LNCaP clone FGC (cell line): Measurements from ENCODE around the gene MEIS1.

Experiments used
- DNase-seq: peaks from one replicate; pipeline ENCODE4 v3.0.0-alpha.2; 2011; ENCODE audit warnings: low read depth
- H3K4me3 ChIP-seq: 2 replicates; pipeline ENCODE4 v1.5.1; 2011; ENCODE audit warnings: mild to moderate bottlenecking, low read depth, low read length, control low read depth
- TF ChIP-seq, protein P1 (sequence below): IDR thresholded peaks from 2 replicates; pipeline ENCODE4 v1.5.1; 2012; ENCODE audit warnings: mild to moderate bottlenecking; ENCODE audit not compliant: control insufficient read depth, insufficient read depth; ENCODE audit errors: extremely low read depth

Gene MEIS1

DNA sequence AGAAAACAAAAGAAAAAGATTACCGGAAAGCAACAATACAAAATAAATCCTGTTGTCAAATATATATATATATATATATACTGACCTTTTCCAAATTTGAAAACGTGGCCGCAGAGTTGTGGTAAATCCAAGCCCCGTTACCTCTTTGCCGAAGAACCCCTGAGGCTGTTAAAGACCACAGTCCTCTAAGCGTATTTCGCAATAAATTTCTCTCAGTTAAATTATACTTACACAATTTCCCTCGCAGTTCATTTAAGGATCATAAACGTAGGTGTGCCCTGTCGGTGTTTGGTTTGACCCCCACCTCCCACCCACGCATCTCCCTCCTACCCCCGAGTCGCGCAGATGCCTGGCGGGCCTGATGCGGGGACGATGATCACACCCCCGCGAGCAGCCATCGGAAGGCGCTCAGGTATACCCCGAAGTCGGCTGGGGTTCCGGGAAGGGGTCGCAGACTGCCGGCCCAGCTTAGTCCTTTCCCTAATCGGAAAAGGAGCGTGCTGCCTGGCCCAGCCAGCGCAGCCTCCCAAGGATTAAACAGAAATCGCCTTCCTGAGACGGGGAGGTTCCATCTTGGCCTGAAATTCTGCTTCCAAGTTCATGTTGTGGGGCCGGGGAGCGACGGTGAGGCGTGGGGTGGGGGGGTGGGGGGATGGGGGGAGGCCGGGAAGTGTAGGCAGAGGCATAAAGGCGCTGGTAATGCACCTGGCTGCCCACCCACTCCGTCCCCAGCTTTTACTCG lies 2.9 kb upstream of the MEIS1 start:
- no peak for DNase-seq
- no peak overlapping the region for H3K4me3 ChIP-seq
- TF ChIP-seq, protein P1, sequence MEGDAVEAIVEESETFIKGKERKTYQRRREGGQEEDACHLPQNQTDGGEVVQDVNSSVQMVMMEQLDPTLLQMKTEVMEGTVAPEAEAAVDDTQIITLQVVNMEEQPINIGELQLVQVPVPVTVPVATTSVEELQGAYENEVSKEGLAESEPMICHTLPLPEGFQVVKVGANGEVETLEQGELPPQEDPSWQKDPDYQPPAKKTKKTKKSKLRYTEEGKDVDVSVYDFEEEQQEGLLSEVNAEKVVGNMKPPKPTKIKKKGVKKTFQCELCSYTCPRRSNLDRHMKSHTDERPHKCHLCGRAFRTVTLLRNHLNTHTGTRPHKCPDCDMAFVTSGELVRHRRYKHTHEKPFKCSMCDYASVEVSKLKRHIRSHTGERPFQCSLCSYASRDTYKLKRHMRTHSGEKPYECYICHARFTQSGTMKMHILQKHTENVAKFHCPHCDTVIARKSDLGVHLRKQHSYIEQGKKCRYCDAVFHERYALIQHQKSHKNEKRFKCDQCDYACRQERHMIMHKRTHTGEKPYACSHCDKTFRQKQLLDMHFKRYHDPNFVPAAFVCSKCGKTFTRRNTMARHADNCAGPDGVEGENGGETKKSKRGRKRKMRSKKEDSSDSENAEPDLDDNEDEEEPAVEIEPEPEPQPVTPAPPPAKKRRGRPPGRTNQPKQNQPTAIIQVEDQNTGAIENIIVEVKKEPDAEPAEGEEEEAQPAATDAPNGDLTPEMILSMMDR = no peak

DNA sequence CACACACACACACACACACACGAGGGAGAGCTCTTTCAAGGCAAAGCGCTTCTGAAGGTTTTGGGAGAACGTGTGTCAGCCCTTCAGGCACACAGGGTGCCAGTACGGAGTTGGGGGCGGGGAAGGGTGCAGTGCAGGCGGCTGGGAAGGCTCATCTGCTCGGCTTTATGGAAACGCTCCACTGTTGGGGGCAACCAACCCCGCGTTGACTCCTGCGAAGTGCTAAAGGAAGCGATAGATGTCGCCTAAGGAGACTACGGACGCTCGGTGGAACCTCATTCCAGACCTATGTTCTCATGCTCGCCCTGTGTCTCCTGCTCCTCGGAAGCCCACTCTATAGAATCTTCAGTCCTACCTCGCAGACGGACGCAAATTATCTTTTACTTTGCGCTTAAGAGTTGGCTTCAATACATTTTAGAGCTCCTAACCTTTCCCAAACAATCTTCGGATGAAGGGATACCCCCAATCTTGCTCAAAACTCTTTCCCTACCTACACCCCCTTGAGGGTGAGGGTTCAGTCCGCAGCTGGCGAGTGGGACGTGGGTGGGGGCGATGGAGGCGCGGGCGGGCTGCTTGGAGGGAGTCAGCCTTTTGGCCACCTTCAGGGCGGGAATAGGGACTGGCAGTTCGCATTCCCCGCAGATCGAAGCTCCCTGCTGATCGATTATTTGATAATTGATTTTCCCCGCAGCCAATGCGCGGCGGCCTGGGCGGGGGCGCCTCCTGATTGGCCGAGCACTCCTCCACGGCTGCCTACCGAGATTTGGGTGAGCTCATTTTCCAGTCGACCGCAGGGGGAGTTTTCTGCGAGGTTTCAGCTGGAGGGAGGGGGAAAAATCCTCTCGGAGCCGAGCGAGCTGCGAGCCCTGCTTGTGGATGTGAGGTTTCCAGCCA lies 1.9 kb upstream of the MEIS1 start:
- H3K4me3 ChIP-seq = peak overlapping the region; percentile 62
- TF ChIP-seq, protein P1 = no peak
- DNase-seq = no peak

DNA sequence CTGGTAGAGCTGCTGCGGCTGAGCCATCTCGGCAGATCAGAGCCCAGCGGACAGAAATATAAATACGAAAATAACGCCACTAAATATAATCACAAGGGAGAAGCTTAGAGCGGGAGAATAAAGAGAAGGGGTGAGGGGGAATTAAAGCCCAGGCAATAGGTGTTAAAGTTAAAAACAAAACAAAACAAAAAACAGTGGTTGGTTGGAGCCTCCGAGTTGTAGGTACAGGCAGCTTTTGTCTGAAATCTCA lies 1.3 kb upstream of the MEIS1 start:
- DNase-seq = no peak
- TF ChIP-seq, protein P1 = no peak
- peak overlapping the region; percentile 62 for H3K4me3 ChIP-seq

DNA sequence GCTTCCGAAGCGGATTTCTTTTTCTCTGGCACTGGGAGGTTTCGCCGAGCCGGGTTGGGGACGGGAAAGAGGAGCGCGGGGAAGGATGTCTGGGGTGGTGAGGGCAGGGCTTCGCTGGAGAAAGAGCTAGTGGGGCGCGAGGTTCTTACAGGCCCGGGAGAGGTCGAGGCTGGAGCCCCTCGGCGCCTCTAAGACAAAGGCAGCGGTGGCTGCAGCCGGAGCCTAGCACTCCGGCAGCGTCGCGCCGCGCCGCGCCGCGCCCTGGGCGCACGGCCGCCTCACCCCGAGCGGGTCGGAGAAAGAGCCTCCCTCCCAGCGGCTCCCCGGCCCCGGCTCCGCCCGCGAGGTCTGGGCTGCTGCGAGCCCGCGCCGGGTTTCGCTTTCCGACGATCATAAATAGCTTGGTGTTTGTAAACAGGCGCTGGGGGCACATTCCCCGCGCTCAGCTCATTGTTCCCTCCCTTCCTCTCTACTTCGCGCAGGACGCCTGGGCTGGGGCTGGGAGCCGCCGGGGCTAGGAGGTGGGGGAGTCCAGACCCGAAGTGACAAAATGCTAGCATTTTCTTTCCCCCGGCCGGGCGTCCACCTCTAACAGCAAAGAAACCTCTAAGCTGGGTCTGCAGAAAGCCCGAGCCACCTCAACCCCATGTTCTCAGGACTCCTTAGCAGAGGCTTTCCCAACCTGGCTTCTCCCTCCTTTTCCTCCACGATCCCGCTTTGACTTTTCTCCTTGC lies 813 bp upstream of the MEIS1 start:
- TF ChIP-seq, protein P1 = no peak
- H3K4me3 ChIP-seq = peak overlapping the region; percentile 62
- no peak for DNase-seq

DNA sequence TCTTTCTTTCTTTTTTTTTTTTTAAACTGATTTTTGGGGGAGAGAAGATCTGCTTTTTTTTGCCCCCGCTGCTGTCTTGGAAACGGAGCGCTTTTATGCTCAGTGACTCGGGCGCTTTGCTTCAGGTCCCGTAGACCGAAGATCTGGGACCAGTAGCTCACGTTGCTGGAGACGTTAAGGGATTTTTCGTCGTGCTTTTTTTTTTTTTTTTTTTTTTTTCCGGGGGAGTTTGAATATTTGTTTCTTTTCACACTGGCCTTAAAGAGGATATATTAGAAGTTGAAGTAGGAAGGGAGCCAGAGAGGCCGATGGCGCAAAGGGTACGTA lies 587 bp downstream of the MEIS1 start:
- peak overlapping the region; percentile 62 for H3K4me3 ChIP-seq
- no peak for DNase-seq
- TF ChIP-seq, protein P1 = no peak

DNA sequence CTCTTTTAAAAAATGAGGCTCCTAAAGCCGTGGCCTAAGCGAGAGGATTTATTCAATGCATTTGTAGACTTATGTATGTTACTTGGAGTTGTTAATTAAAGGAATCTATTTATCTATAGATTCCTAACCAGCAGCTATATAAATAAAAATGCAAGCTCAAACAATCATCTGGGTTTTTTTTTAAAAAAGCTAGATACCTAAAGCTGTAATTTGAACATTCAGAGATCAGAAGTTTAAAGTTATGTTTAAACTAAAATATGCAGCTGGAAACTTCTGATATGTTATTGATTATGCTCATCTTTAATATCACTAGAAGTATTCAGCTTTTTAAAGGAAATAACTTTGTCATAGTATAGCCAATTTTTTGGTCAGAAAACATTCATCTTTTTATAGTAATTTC lies 1.0 kb downstream of the MEIS1 start:
- TF ChIP-seq, protein P1 = no peak

More for the DNA sequence above, 1.0 kb downstream of the MEIS1 start:
- H3K4me3 ChIP-seq = no peak overlapping the region
- DNase-seq = no peak
